Neural cell (in vitro differentiated cells): ENCODE measurements around the gene EGR4. TPM values are rescaled to one million over a fixed set of nuclear protein-coding genes. Genes with fewer than 3 reads are reported as not detected.

Experiments used
- H2AFZ ChIP-seq: fragments of 200-600, 300-800 bp; sonication (generic), shearing (Covaris generic); 2 replicates; pipeline ENCODE4 v1.6.0; 2014; ENCODE audit warnings: low read depth, mild to moderate bottlenecking, antibody characterized with exemption, low read length, moderate library complexity
- H3F3A ChIP-seq: fragments of 200-600 bp; shearing (Covaris generic); 2 replicates; pipeline ENCODE4 v1.6.1; 2016; ENCODE audit warnings: mild to moderate bottlenecking, moderate library complexity, mixed read lengths, antibody characterized with exemption, low read length; ENCODE audit not compliant: insufficient read depth, poor library complexity, severe bottlenecking
- H3K27ac ChIP-seq: fragments of 200-600, 300-800 bp; sonication (generic), shearing (Covaris generic); 2 replicates; pipeline ENCODE4 v1.5.1; 2014; ENCODE audit warnings: mild to moderate bottlenecking, low read length, moderate library complexity
- H3K27me3 ChIP-seq: fragments of 300-800, 200-600 bp; sonication (generic), shearing (Covaris generic); 2 replicates; pipeline ENCODE4 v1.6.0; 2014; ENCODE audit warnings: mild to moderate bottlenecking, low read depth, low read length, moderate library complexity; ENCODE audit not compliant: insufficient read depth
- H3K36me3 ChIP-seq: fragments of 300-800, 200-600 bp; sonication (generic), shearing (Covaris generic); 2 replicates; pipeline ENCODE4 v1.5.1; 2014; ENCODE audit warnings: mild to moderate bottlenecking, antibody characterized with exemption, low read length, moderate library complexity; ENCODE audit not compliant: insufficient read depth
- H3K4me2 ChIP-seq: fragments of 300-800, 200-600 bp; sonication (generic), shearing (Covaris generic); 2 replicates; pipeline ENCODE4 v1.6.0; 2014; ENCODE audit warnings: mild to moderate bottlenecking, low read length
- H3K4me3 ChIP-seq: fragments of 300-800, 200-600 bp; sonication (generic), shearing (Covaris generic); 2 replicates; pipeline ENCODE4 v1.5.1; 2014; ENCODE audit warnings: mild to moderate bottlenecking, low read length, moderate library complexity
- H3K79me2 ChIP-seq: fragments of 200-600 bp; shearing (Covaris generic); replicated peaks from 2 replicates; pipeline ENCODE4 v1.6.0; 2014; ENCODE audit warnings: mild to moderate bottlenecking, low read length, moderate library complexity; ENCODE audit not compliant: insufficient read depth
- H3K9ac ChIP-seq: fragments of 300-800, 200-600 bp; sonication (generic), shearing (Covaris generic); 2 replicates; pipeline ENCODE4 v1.6.1; 2016; ENCODE audit warnings: mild to moderate bottlenecking, low read length, mixed read lengths
- H3K9me2 ChIP-seq: fragments of 200-600 bp; shearing (Covaris generic); 2 replicates; pipeline ENCODE4 v1.6.1; 2016; ENCODE audit warnings: mild to moderate bottlenecking, low read length, mixed read lengths; ENCODE audit not compliant: insufficient read depth
- H3K9me3 ChIP-seq: fragments of 200-600, 300-800 bp; sonication (generic), shearing (Covaris generic); 2 replicates; pipeline ENCODE4 v1.6.1; 2016; ENCODE audit warnings: mild to moderate bottlenecking, mixed run types, low read length, moderate library complexity, mixed read lengths
- H4K20me1 ChIP-seq: fragments of 200-600 bp; shearing (Covaris generic); 2 replicates; pipeline ENCODE4 v1.6.1; 2016; ENCODE audit warnings: mild to moderate bottlenecking, mixed run types; ENCODE audit not compliant: insufficient read depth
- CTCF ChIP-seq: fragments of 450-650 bp; IDR thresholded peaks from 2 replicates; pipeline ENCODE4 v1.5.1; 2014; ENCODE audit warnings: antibody characterized with exemption, mild to moderate bottlenecking, moderate library complexity; ENCODE audit not compliant: poor library complexity, severe bottlenecking
- EP300 ChIP-seq: fragments of 450-650 bp; conservative IDR thresholded peaks from 2 replicates; pipeline ENCODE4 v1.6.1; 2014; ENCODE audit warnings: antibody characterized with exemption, mild to moderate bottlenecking, moderate library complexity; ENCODE audit not compliant: poor library complexity, severe bottlenecking
- EZH2 ChIP-seq: fragments of 200-600, 300-800 bp; shearing (Covaris generic), sonication (generic); IDR thresholded peaks from 2 replicates; pipeline ENCODE4 v1.6.1; 2014; ENCODE audit warnings: antibody characterized with exemption, low read length, borderline replicate concordance, mild to moderate bottlenecking; ENCODE audit not compliant: insufficient read depth, poor library complexity, severe bottlenecking
- MXI1 ChIP-seq: fragments of 450-650 bp; conservative IDR thresholded peaks from 2 replicates; pipeline ENCODE4 v1.6.1; 2014; ENCODE audit warnings: antibody characterized with exemption, mild to moderate bottlenecking; ENCODE audit not compliant: poor library complexity, severe bottlenecking
- POLR2AphosphoS5 ChIP-seq: IDR thresholded peaks from 2 replicates; pipeline ENCODE4 v1.6.1; 2012
- RAD21 ChIP-seq: fragments of 450-650 bp; conservative IDR thresholded peaks from 2 replicates; pipeline ENCODE4 v1.6.1; 2014; ENCODE audit warnings: antibody characterized with exemption, mild to moderate bottlenecking, moderate library complexity
- SMC3 ChIP-seq: fragments of 450-650 bp; conservative IDR thresholded peaks from 2 replicates; pipeline ENCODE4 v1.6.1; 2014; ENCODE audit warnings: antibody characterized with exemption, mild to moderate bottlenecking, moderate library complexity; ENCODE audit not compliant: poor library complexity
- TAF1 ChIP-seq: IDR thresholded peaks from 2 replicates; pipeline ENCODE4 v1.6.1; 2012; ENCODE audit warnings: low read depth
- polyA plus RNA-seq: library from polyadenylated mRNA; depleted of rRNA; stranded (reverse); fragments of >200 nt; gene quantifications from 2 replicates; pipeline ENCODE4 v1.2.3, GENCODE V29; 2014
- TF ChIP-seq, protein P1 (sequence below): IDR thresholded peaks from 2 replicates; pipeline ENCODE4 v1.6.1; 2012; ENCODE audit warnings: borderline replicate concordance

EGR4 gene
- polyA plus RNA-seq, 1 donor from 2014 or later, result not detected

GRCh38 chr2:73339201-73339600 lies 45.9 kb upstream of the EGR4 start:
- no peak for TF ChIP-seq CTCF
- TF ChIP-seq SMC3, result no peak
- TF ChIP-seq, protein P1, sequence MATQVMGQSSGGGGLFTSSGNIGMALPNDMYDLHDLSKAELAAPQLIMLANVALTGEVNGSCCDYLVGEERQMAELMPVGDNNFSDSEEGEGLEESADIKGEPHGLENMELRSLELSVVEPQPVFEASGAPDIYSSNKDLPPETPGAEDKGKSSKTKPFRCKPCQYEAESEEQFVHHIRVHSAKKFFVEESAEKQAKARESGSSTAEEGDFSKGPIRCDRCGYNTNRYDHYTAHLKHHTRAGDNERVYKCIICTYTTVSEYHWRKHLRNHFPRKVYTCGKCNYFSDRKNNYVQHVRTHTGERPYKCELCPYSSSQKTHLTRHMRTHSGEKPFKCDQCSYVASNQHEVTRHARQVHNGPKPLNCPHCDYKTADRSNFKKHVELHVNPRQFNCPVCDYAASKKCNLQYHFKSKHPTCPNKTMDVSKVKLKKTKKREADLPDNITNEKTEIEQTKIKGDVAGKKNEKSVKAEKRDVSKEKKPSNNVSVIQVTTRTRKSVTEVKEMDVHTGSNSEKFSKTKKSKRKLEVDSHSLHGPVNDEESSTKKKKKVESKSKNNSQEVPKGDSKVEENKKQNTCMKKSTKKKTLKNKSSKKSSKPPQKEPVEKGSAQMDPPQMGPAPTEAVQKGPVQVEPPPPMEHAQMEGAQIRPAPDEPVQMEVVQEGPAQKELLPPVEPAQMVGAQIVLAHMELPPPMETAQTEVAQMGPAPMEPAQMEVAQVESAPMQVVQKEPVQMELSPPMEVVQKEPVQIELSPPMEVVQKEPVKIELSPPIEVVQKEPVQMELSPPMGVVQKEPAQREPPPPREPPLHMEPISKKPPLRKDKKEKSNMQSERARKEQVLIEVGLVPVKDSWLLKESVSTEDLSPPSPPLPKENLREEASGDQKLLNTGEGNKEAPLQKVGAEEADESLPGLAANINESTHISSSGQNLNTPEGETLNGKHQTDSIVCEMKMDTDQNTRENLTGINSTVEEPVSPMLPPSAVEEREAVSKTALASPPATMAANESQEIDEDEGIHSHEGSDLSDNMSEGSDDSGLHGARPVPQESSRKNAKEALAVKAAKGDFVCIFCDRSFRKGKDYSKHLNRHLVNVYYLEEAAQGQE, result no peak
- TF ChIP-seq MXI1, result no peak
- no peak for TF ChIP-seq RAD21
- H3K9ac ChIP-seq, result no peak overlapping the region
- H3K4me3 ChIP-seq, result no peak overlapping the region
- H3K27me3 ChIP-seq, result no peaks in the 10 kb centered on the region
- H3K36me3 ChIP-seq, result no peaks in the 10 kb centered on the region
- no peaks in the 10 kb centered on the region for H3K79me2 ChIP-seq
- no peak overlapping the region for H3K4me2 ChIP-seq
- no peaks in the 10 kb centered on the region for H4K20me1 ChIP-seq
- H2AFZ ChIP-seq, result no peak overlapping the region
- H3K27ac ChIP-seq, result no peak overlapping the region
- no peaks in the 10 kb centered on the region for H3F3A ChIP-seq
- no peaks in the 10 kb centered on the region for H3K9me3 ChIP-seq
- H3K9me2 ChIP-seq, result no peaks in the 10 kb centered on the region

- Histone ChIP-seq H3K27ac (no peak overlapping the region), H3K79me2 (no peaks in the 10 kb centered on the region), H2AFZ (no peak overlapping the region), H3K36me3 (no peaks in the 10 kb centered on the region), H3K4me3 (no peak overlapping the region), H3K9me2 (no peaks in the 10 kb centered on the region), H3K4me2 (no peak overlapping the region), H4K20me1 (no peaks in the 10 kb centered on the region), H3F3A (no peaks in the 10 kb centered on the region), H3K27me3 (no peaks in the 10 kb centered on the region), H3K9ac (no peak overlapping the region), H3K9me3 (no peaks in the 10 kb centered on the region)
- no peak for TF ChIP-seq SMC3
- TF ChIP-seq CTCF, result no peak
- TF ChIP-seq EP300, result no peak
- no peak for TF ChIP-seq MXI1
- TF ChIP-seq RAD21, result no peak
- TF ChIP-seq, protein P1, result no peak
- TF ChIP-seq POLR2AphosphoS5, result no peak
- no peak for TF ChIP-seq EZH2
- TF ChIP-seq TAF1, result no peak
Measured at GRCh38 chr2:73337828-73338227, 44.5 kb upstream of the EGR4 start.
